Limb (tissue), 2 donors: Measurements from ENCODE around the gene CXCL16.

Source experiments
- DNase-seq, 2 donors: peaks; one replicate each; pipeline ENCODE4 v3.0.0-alpha.2; 2016; ENCODE audit errors: extremely low spot score in 2 of 2

Gene CXCL16

GRCh38 chr17:4751932-4752331 lies 12.2 kb upstream of the CXCL16 start:
- no peak for DNase-seq

- DNase-seq, result no peak
These were observed 10.9 kb upstream of the CXCL16 start for GRCh38 chr17:4750606-4751005.

- no peak for DNase-seq
These were observed 9.0 kb upstream of the CXCL16 start for GRCh38 chr17:4748686-4749085.

- no peak for DNase-seq
These were observed 8.1 kb upstream of the CXCL16 start for GRCh38 chr17:4747847-4748246.

- DNase-seq, result no peak
These were observed 5.6 kb upstream of the CXCL16 start for GRCh38 chr17:4744999-4745969.

- DNase-seq, result no peak
These were observed 4.2 kb upstream of the CXCL16 start for GRCh38 chr17:4743898-4744297.

- DNase-seq, result no peak
These were observed 3.5 kb upstream of the CXCL16 start for GRCh38 chr17:4743216-4743615.

- DNase-seq, result no peak
These were observed 2.9 kb upstream of the CXCL16 start for GRCh38 chr17:4742629-4743028.

- no peak for DNase-seq
These were observed 2.4 kb upstream of the CXCL16 start for GRCh38 chr17:4742133-4742532.

- no peak for DNase-seq
These were observed 1.8 kb upstream of the CXCL16 start for GRCh38 chr17:4741544-4741943.

- DNase-seq, result no peak
These were observed 856 bp upstream of the CXCL16 start for GRCh38 chr17:4740584-4740983.

GRCh38 chr17:4740025-4740351 lies 260 bp upstream of the CXCL16 start:
- no peak for DNase-seq

- no peak for DNase-seq
These were observed 1.3 kb downstream of the CXCL16 start for GRCh38 chr17:4738136-4739121.

GRCh38 chr17:4735876-4736651 lies 3.7 kb downstream of the CXCL16 start:
- no peak for DNase-seq

- DNase-seq, result no peak
These were observed 4.8 kb downstream of the CXCL16 start for GRCh38 chr17:4734857-4735475.

- no peak for DNase-seq
These were observed 6.6 kb downstream of the CXCL16 start for GRCh38 chr17:4733073-4733531.

GRCh38 chr17:4728124-4728523 lies 11.6 kb downstream of the CXCL16 start:
- no peak for DNase-seq

- DNase-seq, result no peak
These were observed 13.9 kb downstream of the CXCL16 start for GRCh38 chr17:4725646-4726310.

- no peak for DNase-seq
These were observed 15.1 kb downstream of the CXCL16 start for GRCh38 chr17:4724650-4725049.

GRCh38 chr17:4722678-4723240 lies 17.0 kb downstream of the CXCL16 start:
- DNase-seq, result no peak
